Right cardiac atrium (tissue), 5 donors: ENCODE results near the gene PHLPP1. TPM values are rescaled to one million over a fixed set of nuclear protein-coding genes. Genes with fewer than 3 reads are reported as not detected.

Source experiments
- ATAC-seq, 2 donors: fragments of 200-7000 bp; cut with Tn5 transposase; one replicate each; pipeline versions ENCODE4 v1.8.0 to v1.9.1; 2020; ENCODE audit warnings: moderate library complexity in 2 of 2, mild to moderate bottlenecking in 1 of 2
- DNase-seq, 3 donors: peaks; one replicate each; pipeline ENCODE4 v3.0.0-alpha.2; 2020
- H3K27ac ChIP-seq: one replicate; pipeline ENCODE4 v1.5.1; 2013; ENCODE audit warnings: mild to moderate bottlenecking, low read length, control low read depth, moderate library complexity
- H3K27me3 ChIP-seq: one replicate; pipeline ENCODE4 v1.6.1; 2013; ENCODE audit not compliant: control insufficient read depth, insufficient read depth
- H3K4me1 ChIP-seq: one replicate; pipeline ENCODE4 v1.6.1; 2013; ENCODE audit warnings: low read length; ENCODE audit not compliant: control insufficient read depth, insufficient read depth
- H3K4me3 ChIP-seq: one replicate; pipeline ENCODE4 v1.5.1; 2013; ENCODE audit warnings: low read length, control low read depth
- H3K9me3 ChIP-seq: one replicate; pipeline ENCODE4 v1.6.1; 2013; ENCODE audit warnings: low read length; ENCODE audit not compliant: control insufficient read depth
- WGBS: extraction: QIAGEN DNeasy Blood & Tissue Kit; methylation state at CpG from one replicate; pipeline ENCODE4 v1.1.7; 2013; 5-methylcytosine and 5-hydroxymethylcytosine counted together
- intact Hi-C, 4 donors: fragments of 100-400 bp; cut with DNase I; formaldehyde crosslinking; loops; one replicate each; pipeline versions ENCODE4 v1.11.0 to v1.14.0; 2022 to 2023
- polyA plus RNA-seq: library from polyadenylated mRNA; stranded (reverse); fragments of 200-250 nt; gene quantifications from one replicate; pipeline ENCODE4 v1.2.3, GENCODE V29; 2013
- total RNA-seq, 4 donors: library from RNA; stranded (reverse); fragmentation: NEBNext Ultra II Directional; extraction: Animal tissue kit (Norgen Biotek cat#: 25700); gene quantifications; one replicate each; pipeline ENCODE4 v1.2.1, GENCODE V29; 2021
- donor health status: healthy with polysubstance abuse.
- donor health status: DM: no; HTN: yes; CAD: no.
- donor health status: DM: no; HTN: no; CAD: no.
- donor health status: DM: no; HTN: yes; CAD: no; lungs with severe emphysema.
- donor health status: DM: yes; HTN: yes; CAD: no.

PHLPP1 gene
- total and polyA plus RNA-seq, 5 donors = 1.7 to 6.4 (median 4.9) TPM

- WGBS = 93% methylated on average over 3 of the region's 3 CpGs
These were observed 29.0 kb downstream of the PHLPP1 start for GRCh38 chr18:62744076-62744968.

GRCh38 chr18:62745089-62745751 is 29.9 kb downstream of the PHLPP1 start:
- no peaks in the 10 kb centered on the region for H3K27me3 ChIP-seq
- WGBS = 83% methylated on average over 3 of the region's 3 CpGs
- no peak for DNase-seq
- no peaks in the 10 kb centered on the region for H3K4me1 ChIP-seq
- no peak for ATAC-seq
- intact Hi-C loops = no loop called here
- no peaks in the 10 kb centered on the region for H3K9me3 ChIP-seq
- no peak overlapping the region for H3K4me3 ChIP-seq
- H3K27ac ChIP-seq = no peak overlapping the region

More at GRCh38 chr18:62744076-62744968, 29.0 kb downstream of the PHLPP1 start:
- no peak overlapping the region for H3K4me3 ChIP-seq
- H3K27ac ChIP-seq = no peak overlapping the region
- no peaks in the 10 kb centered on the region for H3K9me3 ChIP-seq
- intact Hi-C loops = no loop called here
- peaks cover 2% of the 10 kb centered on the region for H3K4me1 ChIP-seq
- H3K27me3 ChIP-seq = no peaks in the 10 kb centered on the region
- no peak for DNase-seq
- ATAC-seq = no peak

- WGBS = 96% methylated on average over 6 of the region's 6 CpGs
- Histone ChIP-seq H3K27me3 (no peaks in the 10 kb centered on the region), H3K9me3 (no peaks in the 10 kb centered on the region), H3K4me3 (no peak overlapping the region), H3K4me1 (peaks cover 5% of the 10 kb centered on the region), H3K27ac (no peak overlapping the region)
- intact Hi-C loops = no loop called here
- DNase-seq (no peak), ATAC-seq (no peak)
These were observed 34.0 kb downstream of the PHLPP1 start for GRCh38 chr18:62749389-62749788.

- ATAC-seq = peak; percentile 92 to 93
- H3K27ac ChIP-seq = no peak overlapping the region
These were observed 36.0 kb downstream of the PHLPP1 start for GRCh38 chr18:62751341-62751821.

GRCh38 chr18:62751977-62752376 is 36.6 kb downstream of the PHLPP1 start:
- Histone ChIP-seq H3K4me3 (no peak overlapping the region), H3K9me3 (no peaks in the 10 kb centered on the region), H3K27me3 (no peaks in the 10 kb centered on the region), H3K27ac (no peak overlapping the region), H3K4me1 (peaks cover 5% of the 10 kb centered on the region)
- intact Hi-C loops = no loop called here
- ATAC-seq (peak in 1 of 2 donors; percentile 36), DNase-seq (no peak)
- 81% methylated on average over 3 of the region's 3 CpGs for WGBS

More at GRCh38 chr18:62751341-62751821, 36.0 kb downstream of the PHLPP1 start:
- DNase-seq = peak in 1 of 3 donors; percentile 17
- 24% methylated on average over 3 of the region's 3 CpGs for WGBS
- Histone ChIP-seq H3K4me1 (peaks cover 5% of the 10 kb centered on the region), H3K4me3 (no peak overlapping the region), H3K9me3 (no peaks in the 10 kb centered on the region), H3K27me3 (no peaks in the 10 kb centered on the region)
- intact Hi-C loops = no loop called here

GRCh38 chr18:62754026-62754425 is 38.7 kb downstream of the PHLPP1 start:
- no peak overlapping the region for H3K4me3 ChIP-seq
- H3K27me3 ChIP-seq = no peaks in the 10 kb centered on the region
- no peak overlapping the region for H3K27ac ChIP-seq
- ATAC-seq = no peak
- peaks cover 5% of the 10 kb centered on the region for H3K4me1 ChIP-seq
- DNase-seq = no peak
- H3K9me3 ChIP-seq = no peaks in the 10 kb centered on the region
- intact Hi-C loops = no loop called here

- Histone ChIP-seq H3K27me3 (no peaks in the 10 kb centered on the region), H3K9me3 (no peaks in the 10 kb centered on the region), H3K4me1 (peaks cover 5% of the 10 kb centered on the region), H3K27ac (no peak overlapping the region), H3K4me3 (no peak overlapping the region)
- DNase-seq (no peak), ATAC-seq (no peak)
- intact Hi-C loops = no loop called here
- WGBS = 98% methylated on average over 1 of the region's 1 CpG
These were observed 40.1 kb downstream of the PHLPP1 start for GRCh38 chr18:62755454-62755853.

- no peak for ATAC-seq
- intact Hi-C loops = no loop called here
- WGBS = 94% methylated on average over 2 of the region's 2 CpGs
These were observed 40.6 kb downstream of the PHLPP1 start for GRCh38 chr18:62755946-62756345.

GRCh38 chr18:62757399-62758010 is 42.2 kb downstream of the PHLPP1 start:
- intact Hi-C loops = no loop called here
- no peaks in the 10 kb centered on the region for H3K4me1 ChIP-seq
- H3K27me3 ChIP-seq = no peaks in the 10 kb centered on the region
- H3K4me3 ChIP-seq = no peak overlapping the region
- no peak for DNase-seq
- WGBS = 81% methylated on average over 6 of the region's 6 CpGs
- no peak overlapping the region for H3K27ac ChIP-seq
- H3K9me3 ChIP-seq = no peaks in the 10 kb centered on the region
- ATAC-seq = no peak

More at GRCh38 chr18:62755946-62756345, 40.6 kb downstream of the PHLPP1 start:
- Histone ChIP-seq H3K4me1 (peaks cover 5% of the 10 kb centered on the region), H3K9me3 (no peaks in the 10 kb centered on the region), H3K4me3 (no peak overlapping the region), H3K27ac (no peak overlapping the region), H3K27me3 (no peaks in the 10 kb centered on the region)
- DNase-seq = no peak

- H3K9me3 ChIP-seq = no peaks in the 10 kb centered on the region
- H3K4me1 ChIP-seq = no peaks in the 10 kb centered on the region
- DNase-seq (no peak), ATAC-seq (no peak)
- 57% methylated on average over 3 of the region's 3 CpGs for WGBS
- H3K4me3 ChIP-seq = no peak overlapping the region
- intact Hi-C loops = no loop called here
- no peaks in the 10 kb centered on the region for H3K27me3 ChIP-seq
- no peak overlapping the region for H3K27ac ChIP-seq
These were observed 43.2 kb downstream of the PHLPP1 start for GRCh38 chr18:62758591-62758990.
